Smooth muscle cell (in vitro differentiated cells): ENCODE results near the gene LIF. TPM values are rescaled to one million over a fixed set of nuclear protein-coding genes. Genes with fewer than 3 reads are reported as not detected.

ENCODE experiments used
- DNase-seq: peaks from one replicate; lab custom pipeline; 2025; ENCODE audit not compliant: unreplicated experiment; lab: John Stamatoyannopoulos, UW
- H2AFZ ChIP-seq: fragments of 200-600 bp; sonication (generic); 2 replicates; pipeline ENCODE4 v1.6.0; 2016; ENCODE audit warnings: antibody characterized with exemption, low read depth, mild to moderate bottlenecking
- H3F3A ChIP-seq: fragments of 200-600 bp; sonication (generic); 2 replicates; pipeline ENCODE4 v1.6.0; 2017; ENCODE audit warnings: antibody characterized with exemption, low read depth
- H3K27ac ChIP-seq: fragments of 200-600 bp; sonication (generic); 2 replicates; pipeline ENCODE4 v1.5.1; 2016; ENCODE audit warnings: low read depth, mild to moderate bottlenecking
- H3K27me3 ChIP-seq: fragments of 200-600 bp; sonication (generic); 2 replicates; pipeline ENCODE4 v1.6.1; 2016; ENCODE audit warnings: low read depth, mild to moderate bottlenecking
- H3K36me3 ChIP-seq: fragments of 200-600 bp; sonication (generic); 2 replicates; pipeline ENCODE4 v1.5.1; 2016; ENCODE audit warnings: low read depth
- H3K4me1 ChIP-seq: fragments of 200-600 bp; sonication (generic); 2 replicates; pipeline ENCODE4 v1.5.1; 2016; ENCODE audit warnings: low read depth
- H3K4me2 ChIP-seq: fragments of 200-600 bp; sonication (generic); 2 replicates; pipeline ENCODE4 v1.6.0; 2016; ENCODE audit warnings: mild to moderate bottlenecking
- H3K4me3 ChIP-seq: fragments of 200-600 bp; sonication (generic); 2 replicates; pipeline ENCODE4 v1.5.1; 2016; ENCODE audit warnings: mild to moderate bottlenecking
- H3K79me2 ChIP-seq: fragments of 200-600 bp; sonication (generic); 2 replicates; pipeline ENCODE4 v1.6.0; 2016; ENCODE audit warnings: low read depth, mild to moderate bottlenecking
- H3K9ac ChIP-seq: fragments of 200-600 bp; sonication (generic); 2 replicates; pipeline ENCODE4 v1.6.0; 2016; ENCODE audit warnings: low read depth
- H3K9me3 ChIP-seq: fragments of 200-600 bp; sonication (generic); replicated peaks from 2 replicates; pipeline ENCODE4 v1.5.1; 2016; ENCODE audit warnings: low read depth
- H4K20me1 ChIP-seq: fragments of 200-600 bp; sonication (generic); 2 replicates; pipeline ENCODE4 v1.6.0; 2016; ENCODE audit warnings: low read depth
- WGBS: methylation state at CpG from one replicate; pipeline ENCODE4 v1.1.7; 2016; ENCODE audit warnings: low lambda C conversion rate; 5-methylcytosine and 5-hydroxymethylcytosine counted together
- polyA plus RNA-seq: library from polyadenylated mRNA; unstranded; fragments of >200 nt; fragmentation: Nextera tagmentation; extraction: Ambion mirVana; gene quantifications from 2 replicates; pipeline ENCODE4 v1.2.1, GENCODE V29; 2016
- total RNA-seq: library from RNA; depleted of rRNA; stranded (reverse); fragments of >200 nt; gene quantifications from 2 replicates; pipeline ENCODE4 v1.2.3, GENCODE V29; 2014
- TF ChIP-seq, protein P1 (sequence below): fragments of 200-600 bp; sonication (generic); IDR thresholded peaks from 2 replicates; pipeline ENCODE4 v1.5.1; 2017; ENCODE audit warnings: borderline replicate concordance, mild to moderate bottlenecking, antibody characterized with exemption; ENCODE audit not compliant: insufficient read depth, poor library complexity, severe bottlenecking

The LIF gene
- total and polyA plus RNA-seq, 2 experiments from 2014 or later = 29.9 to 31.2 TPM

DNA sequence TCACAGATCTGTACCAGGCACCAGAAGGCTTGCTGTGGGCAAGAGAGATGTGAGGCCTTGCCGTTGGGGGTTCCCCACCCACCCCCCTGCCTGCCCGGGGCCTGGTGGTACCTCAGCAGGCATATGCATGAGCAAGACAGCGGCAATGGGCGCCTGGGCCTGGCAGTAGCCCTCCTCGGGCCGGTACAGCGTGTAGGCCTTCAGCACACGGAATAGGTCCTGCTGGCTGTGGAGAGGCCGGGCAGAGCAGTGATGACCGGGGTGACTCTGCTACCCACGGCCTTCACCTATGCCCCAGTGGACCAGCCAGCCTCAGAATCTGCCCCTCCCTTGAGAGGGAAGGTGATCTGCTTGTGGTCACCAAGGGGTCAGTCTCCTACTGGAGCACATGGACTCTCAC, 48.3 kb upstream of the LIF start:
- WGBS = 100% methylated on average over 7 of the region's 11 CpGs
- Histone ChIP-seq H3F3A (peaks cover 17% of the 10 kb centered on the region), H3K79me2 (no peaks in the 10 kb centered on the region), H2AFZ (no peak overlapping the region), H4K20me1 (peaks cover 95% of the 10 kb centered on the region), H3K4me3 (no peak overlapping the region), H3K4me1 (peaks cover 5% of the 10 kb centered on the region), H3K27ac (no peak overlapping the region), H3K9ac (no peak overlapping the region), H3K27me3 (no peaks in the 10 kb centered on the region), H3K36me3 (no peaks in the 10 kb centered on the region), H3K9me3 (no peaks in the 10 kb centered on the region), H3K4me2 (no peak overlapping the region)
- DNase-seq = no peak
- TF ChIP-seq, protein P1, sequence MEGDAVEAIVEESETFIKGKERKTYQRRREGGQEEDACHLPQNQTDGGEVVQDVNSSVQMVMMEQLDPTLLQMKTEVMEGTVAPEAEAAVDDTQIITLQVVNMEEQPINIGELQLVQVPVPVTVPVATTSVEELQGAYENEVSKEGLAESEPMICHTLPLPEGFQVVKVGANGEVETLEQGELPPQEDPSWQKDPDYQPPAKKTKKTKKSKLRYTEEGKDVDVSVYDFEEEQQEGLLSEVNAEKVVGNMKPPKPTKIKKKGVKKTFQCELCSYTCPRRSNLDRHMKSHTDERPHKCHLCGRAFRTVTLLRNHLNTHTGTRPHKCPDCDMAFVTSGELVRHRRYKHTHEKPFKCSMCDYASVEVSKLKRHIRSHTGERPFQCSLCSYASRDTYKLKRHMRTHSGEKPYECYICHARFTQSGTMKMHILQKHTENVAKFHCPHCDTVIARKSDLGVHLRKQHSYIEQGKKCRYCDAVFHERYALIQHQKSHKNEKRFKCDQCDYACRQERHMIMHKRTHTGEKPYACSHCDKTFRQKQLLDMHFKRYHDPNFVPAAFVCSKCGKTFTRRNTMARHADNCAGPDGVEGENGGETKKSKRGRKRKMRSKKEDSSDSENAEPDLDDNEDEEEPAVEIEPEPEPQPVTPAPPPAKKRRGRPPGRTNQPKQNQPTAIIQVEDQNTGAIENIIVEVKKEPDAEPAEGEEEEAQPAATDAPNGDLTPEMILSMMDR = no peak

DNA sequence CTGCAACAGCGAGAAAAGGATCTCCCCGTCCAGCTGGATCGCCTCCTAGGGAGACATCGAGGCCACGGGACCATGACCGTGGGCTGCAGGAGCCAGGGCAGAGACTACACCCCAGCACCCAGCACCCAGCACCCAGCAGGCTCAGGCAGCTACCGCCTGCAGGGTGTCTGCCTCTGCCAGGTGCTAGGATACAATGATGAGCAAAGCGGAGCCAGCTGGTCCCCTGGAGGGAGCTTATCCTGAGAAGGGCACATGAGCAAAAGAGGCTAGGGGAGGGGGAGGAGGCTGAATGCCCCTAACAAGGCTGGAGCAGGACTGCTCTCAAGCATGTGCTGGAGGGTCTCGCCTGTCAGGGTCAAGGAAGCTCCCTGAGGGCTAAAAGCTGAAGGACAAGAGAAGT, 47.5 kb upstream of the LIF start:
- Histone ChIP-seq H3K27ac (no peak overlapping the region), H3F3A (peaks cover 17% of the 10 kb centered on the region), H3K4me2 (no peak overlapping the region), H4K20me1 (peaks cover 87% of the 10 kb centered on the region), H2AFZ (no peak overlapping the region), H3K4me1 (peaks cover 5% of the 10 kb centered on the region), H3K27me3 (no peaks in the 10 kb centered on the region), H3K36me3 (no peaks in the 10 kb centered on the region), H3K9me3 (no peaks in the 10 kb centered on the region), H3K4me3 (no peak overlapping the region), H3K9ac (no peak overlapping the region), H3K79me2 (no peaks in the 10 kb centered on the region)
- TF ChIP-seq, protein P1 = no peak
- no peak for DNase-seq
- 95% methylated on average over 9 of the region's 9 CpGs for WGBS

DNA sequence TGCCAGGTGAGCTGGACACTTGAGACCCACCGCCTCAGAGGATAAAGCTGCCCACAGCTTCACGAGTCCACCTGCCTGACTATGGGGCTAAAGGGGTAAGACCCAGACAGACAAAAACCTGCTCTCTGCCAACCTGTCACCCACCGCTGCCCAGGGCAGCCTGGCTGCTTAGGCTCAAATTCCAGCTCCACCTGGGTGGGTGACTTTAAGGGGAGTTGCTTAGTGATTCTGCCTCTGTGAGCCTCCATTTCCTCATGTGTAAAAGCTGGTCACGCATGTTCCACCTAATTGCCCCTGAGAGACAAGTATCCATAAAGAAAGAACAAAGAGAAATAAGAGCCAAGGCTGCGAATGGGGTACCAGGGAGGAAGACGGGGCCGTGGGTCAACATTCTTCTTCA, 46.5 kb upstream of the LIF start:
- no peak overlapping the region for H3K27ac ChIP-seq
- H2AFZ ChIP-seq = no peak overlapping the region
- no peaks in the 10 kb centered on the region for H3K79me2 ChIP-seq
- peaks cover 14% of the 10 kb centered on the region for H3K4me1 ChIP-seq
- H4K20me1 ChIP-seq = peaks cover 77% of the 10 kb centered on the region
- no peaks in the 10 kb centered on the region for H3K36me3 ChIP-seq
- peaks cover 17% of the 10 kb centered on the region for H3F3A ChIP-seq
- TF ChIP-seq, protein P1 = no peak
- no peak overlapping the region for H3K4me3 ChIP-seq
- H3K27me3 ChIP-seq = no peaks in the 10 kb centered on the region
- no peak for DNase-seq
- H3K4me2 ChIP-seq = no peak overlapping the region
- over 99% methylated on average over 7 of the region's 7 CpGs for WGBS
- no peaks in the 10 kb centered on the region for H3K9me3 ChIP-seq
- no peak overlapping the region for H3K9ac ChIP-seq

DNA sequence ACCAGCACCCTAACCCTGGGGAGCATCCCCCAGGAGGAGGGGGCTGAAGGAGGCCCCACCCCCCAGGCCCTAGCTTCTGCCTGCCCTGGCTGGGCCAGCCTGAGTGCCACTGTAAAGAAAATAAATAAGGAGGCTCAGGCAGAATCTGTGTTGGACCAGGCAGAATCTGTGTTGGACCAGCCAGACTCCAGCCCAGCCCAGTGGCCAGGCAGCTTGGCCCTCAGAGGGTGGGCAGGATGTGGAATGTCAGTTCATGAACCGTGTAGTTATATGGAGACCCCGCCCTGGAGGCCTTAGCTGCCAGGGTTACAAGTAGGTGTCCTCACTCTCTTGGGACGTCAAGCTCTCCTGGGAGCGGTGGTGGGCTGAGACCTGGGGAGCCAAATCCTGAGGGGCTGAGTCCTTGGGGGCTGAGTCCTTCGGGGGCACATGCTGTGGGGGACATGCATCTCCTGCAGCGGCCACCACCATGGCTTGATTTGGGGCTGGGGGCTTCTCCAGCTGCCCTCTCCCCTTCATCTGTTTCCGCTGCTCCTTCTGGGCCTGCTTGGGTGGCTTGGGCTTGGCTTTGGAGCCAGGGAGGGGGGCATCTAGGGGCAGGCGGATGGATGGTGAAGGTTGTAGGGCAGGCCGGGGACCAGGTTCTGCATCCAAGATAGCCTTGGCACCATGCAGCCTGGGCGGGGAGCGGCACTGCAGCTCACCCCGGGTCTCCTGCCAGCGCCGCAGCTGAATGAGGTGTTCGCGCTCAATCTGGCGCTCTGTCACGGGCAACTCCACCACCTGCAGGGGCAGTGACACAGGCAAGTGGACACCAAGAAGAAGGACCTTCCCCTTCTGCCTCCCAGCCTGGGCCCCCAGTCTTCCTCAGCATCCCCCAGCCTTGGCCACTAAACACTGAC, 45.8 kb upstream of the LIF start:
- Histone ChIP-seq H3K9ac (no peak overlapping the region), H3F3A (peaks cover 17% of the 10 kb centered on the region), H3K4me2 (no peak overlapping the region), H3K27ac (no peak overlapping the region), H3K4me1 (peaks cover 14% of the 10 kb centered on the region), H3K27me3 (no peaks in the 10 kb centered on the region), H2AFZ (no peak overlapping the region), H3K9me3 (no peaks in the 10 kb centered on the region), H3K4me3 (no peak overlapping the region), H3K79me2 (no peaks in the 10 kb centered on the region), H3K36me3 (no peaks in the 10 kb centered on the region), H4K20me1 (peaks cover 72% of the 10 kb centered on the region)
- TF ChIP-seq, protein P1 = no peak
- DNase-seq = no peak
- WGBS = 96% methylated on average over 15 of the region's 18 CpGs
